Spleen (tissue), 7 donors: ENCODE measurements around the gene COL1A2.

ENCODE experiments used
- POLR2A ChIP-seq, 3 donors: fragments of 450-650 bp; IDR thresholded peaks; one replicate each; pipeline ENCODE4 v1.5.1; 2017; ENCODE audit warnings: antibody characterized with exemption in 3 of 3, mild to moderate bottlenecking in 1 of 3
- POLR2AphosphoS5 ChIP-seq, 3 donors: sonication (generic); formaldehyde crosslinking; IDR thresholded peaks; one replicate each; pipeline ENCODE4 v1.5.1; 2017; ENCODE audit warnings: antibody characterized with exemption in 3 of 3
- TF ChIP-seq, protein P1 (sequence below), 11 experiments: fragments of 200-600 bp in 7 of 11; fragments of 450-650 bp in 4 of 11; sonication (generic) in 4 of 11; IDR thresholded peaks in 8 of 11; conservative IDR thresholded peaks in 3 of 11; 1 replicate in 7 of 11; 2 replicates in 4 of 11; pipeline versions ENCODE4 v1.4.0 to v1.8.0; 2016 to 2021; ENCODE audit warnings: antibody characterized with exemption in 11 of 11, inconsistent platforms in 4 of 11, mild to moderate bottlenecking in 1 of 11
- donor health status: DM: no; HTN: no; CAD: no; lungs with moderate emphysema.
- donor health status: DM: no; HTN: no; CAD: no.
- donor health status: DM: no; HTN: no; CAD: no.

DNA sequence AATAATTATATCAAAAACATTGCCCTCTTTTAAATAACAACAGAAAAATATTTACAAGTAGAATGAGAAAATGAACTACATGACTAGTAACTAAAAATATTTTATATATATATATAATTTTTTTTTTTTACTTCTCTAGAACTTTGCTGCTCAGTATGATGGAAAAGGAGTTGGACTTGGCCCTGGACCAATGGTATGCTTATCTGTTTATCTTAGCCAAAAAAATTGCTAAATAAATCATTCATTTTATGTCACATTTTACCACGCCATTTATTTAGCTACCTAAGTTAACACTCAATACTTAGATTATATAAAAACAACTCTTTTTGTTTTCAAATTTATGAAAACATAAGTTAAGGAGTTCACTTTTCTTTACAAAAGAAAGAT is 6.7 kb downstream of the COL1A2 start:
- TF ChIP-seq, protein P1, sequence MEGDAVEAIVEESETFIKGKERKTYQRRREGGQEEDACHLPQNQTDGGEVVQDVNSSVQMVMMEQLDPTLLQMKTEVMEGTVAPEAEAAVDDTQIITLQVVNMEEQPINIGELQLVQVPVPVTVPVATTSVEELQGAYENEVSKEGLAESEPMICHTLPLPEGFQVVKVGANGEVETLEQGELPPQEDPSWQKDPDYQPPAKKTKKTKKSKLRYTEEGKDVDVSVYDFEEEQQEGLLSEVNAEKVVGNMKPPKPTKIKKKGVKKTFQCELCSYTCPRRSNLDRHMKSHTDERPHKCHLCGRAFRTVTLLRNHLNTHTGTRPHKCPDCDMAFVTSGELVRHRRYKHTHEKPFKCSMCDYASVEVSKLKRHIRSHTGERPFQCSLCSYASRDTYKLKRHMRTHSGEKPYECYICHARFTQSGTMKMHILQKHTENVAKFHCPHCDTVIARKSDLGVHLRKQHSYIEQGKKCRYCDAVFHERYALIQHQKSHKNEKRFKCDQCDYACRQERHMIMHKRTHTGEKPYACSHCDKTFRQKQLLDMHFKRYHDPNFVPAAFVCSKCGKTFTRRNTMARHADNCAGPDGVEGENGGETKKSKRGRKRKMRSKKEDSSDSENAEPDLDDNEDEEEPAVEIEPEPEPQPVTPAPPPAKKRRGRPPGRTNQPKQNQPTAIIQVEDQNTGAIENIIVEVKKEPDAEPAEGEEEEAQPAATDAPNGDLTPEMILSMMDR (IDR thresholded peaks at IDR 0.05 in 8 of 11, conservative IDR thresholded peaks at IDR 0.05 in 3 of 11), result no peak
- no peak for TF ChIP-seq POLR2A (IDR thresholded peaks at IDR 0.05)
- TF ChIP-seq POLR2AphosphoS5 (IDR thresholded peaks at IDR 0.05), result no peak
